Measurements from ENCODE around the gene ZNF552. TPM values are rescaled to one million over a fixed set of nuclear protein-coding genes. Genes with fewer than 3 reads are reported as not detected.

ZNF552 gene
- total RNA-seq, 1 experiment from 2014 or later, result 13.1 TPM

DNA sequence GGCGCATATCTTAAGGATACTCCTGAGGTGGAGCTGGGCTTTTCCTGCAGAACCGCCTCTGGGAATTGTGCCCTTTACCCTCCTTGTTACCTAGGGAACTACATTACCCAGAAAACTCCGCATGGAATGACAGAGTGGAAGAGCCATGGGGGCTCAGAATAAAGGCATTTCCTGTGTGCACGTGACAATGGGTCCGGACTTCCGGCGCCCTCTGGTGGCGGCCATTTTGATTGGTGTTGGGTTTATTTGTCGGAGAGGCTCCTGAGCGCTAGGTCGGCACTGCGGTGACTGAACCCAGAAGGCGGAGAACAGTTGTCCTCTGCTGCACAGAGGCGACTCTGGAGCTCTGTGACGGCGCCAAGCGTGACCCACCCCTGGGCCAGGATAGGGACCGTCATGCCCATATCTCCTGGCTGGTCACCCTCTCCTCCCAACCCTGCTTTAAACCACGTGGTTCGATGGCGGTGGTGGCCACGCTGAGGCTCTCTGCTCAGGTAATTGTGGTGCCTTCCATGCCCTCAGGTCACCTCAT lies 15.4 kb upstream of the ZNF552 start, which contains the start of gene ZNF587B (continued):
- TF ChIP-seq, protein P1, sequence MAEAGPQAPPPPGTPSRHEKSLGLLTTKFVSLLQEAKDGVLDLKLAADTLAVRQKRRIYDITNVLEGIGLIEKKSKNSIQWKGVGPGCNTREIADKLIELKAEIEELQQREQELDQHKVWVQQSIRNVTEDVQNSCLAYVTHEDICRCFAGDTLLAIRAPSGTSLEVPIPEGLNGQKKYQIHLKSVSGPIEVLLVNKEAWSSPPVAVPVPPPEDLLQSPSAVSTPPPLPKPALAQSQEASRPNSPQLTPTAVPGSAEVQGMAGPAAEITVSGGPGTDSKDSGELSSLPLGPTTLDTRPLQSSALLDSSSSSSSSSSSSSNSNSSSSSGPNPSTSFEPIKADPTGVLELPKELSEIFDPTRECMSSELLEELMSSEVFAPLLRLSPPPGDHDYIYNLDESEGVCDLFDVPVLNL (CRISPR knock-in tag; IDR thresholded peaks at IDR 0.05; ENCODE audit: borderline replicate concordance, low read depth), result no peak
- 0 out of 2 replicates have a peak, but pooled peaks have one; percentile 68 for TF ChIP-seq KAT7 (CRISPR knock-in tag; IDR thresholded peaks at IDR 0.05; ENCODE audit: borderline replicate concordance)
- TF ChIP-seq, protein P2, sequence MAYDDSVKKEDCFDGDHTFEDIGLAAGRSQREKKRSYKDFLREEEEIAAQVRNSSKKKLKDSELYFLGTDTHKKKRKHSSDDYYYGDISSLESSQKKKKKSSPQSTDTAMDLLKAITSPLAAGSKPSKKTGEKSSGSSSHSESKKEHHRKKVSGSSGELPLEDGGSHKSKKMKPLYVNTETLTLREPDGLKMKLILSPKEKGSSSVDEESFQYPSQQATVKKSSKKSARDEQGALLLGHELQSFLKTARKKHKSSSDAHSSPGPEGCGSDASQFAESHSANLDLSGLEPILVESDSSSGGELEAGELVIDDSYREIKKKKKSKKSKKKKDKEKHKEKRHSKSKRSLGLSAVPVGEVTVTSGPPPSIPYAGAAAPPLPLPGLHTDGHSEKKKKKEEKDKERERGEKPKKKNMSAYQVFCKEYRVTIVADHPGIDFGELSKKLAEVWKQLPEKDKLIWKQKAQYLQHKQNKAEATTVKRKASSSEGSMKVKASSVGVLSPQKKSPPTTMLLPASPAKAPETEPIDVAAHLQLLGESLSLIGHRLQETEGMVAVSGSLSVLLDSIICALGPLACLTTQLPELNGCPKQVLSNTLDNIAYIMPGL (CRISPR knock-in tag; IDR thresholded peaks at IDR 0.05), result no peak
- peak; percentile 63; the same call in 1 of the 2 replicates for TF ChIP-seq SP1 (CRISPR knock-in tag; conservative IDR thresholded peaks at IDR 0.05)
- no peak for TF ChIP-seq NFATC4 (CRISPR knock-in tag; IDR thresholded peaks at IDR 0.05)
- TF ChIP-seq ZNF232 (CRISPR knock-in tag; IDR thresholded peaks at IDR 0.05), result no peak
- TF ChIP-seq ZBTB21 (CRISPR knock-in tag; IDR thresholded peaks at IDR 0.05; ENCODE audit: borderline replicate concordance), result peak; percentile 43; the same call in 1 of the 2 replicates
- 0 out of 2 replicates have a peak, but pooled peaks have one; percentile 35 for TF ChIP-seq FOXP1 (CRISPR knock-in tag; IDR thresholded peaks at IDR 0.05; ENCODE audit: borderline replicate concordance)
- TF ChIP-seq, protein P3, sequence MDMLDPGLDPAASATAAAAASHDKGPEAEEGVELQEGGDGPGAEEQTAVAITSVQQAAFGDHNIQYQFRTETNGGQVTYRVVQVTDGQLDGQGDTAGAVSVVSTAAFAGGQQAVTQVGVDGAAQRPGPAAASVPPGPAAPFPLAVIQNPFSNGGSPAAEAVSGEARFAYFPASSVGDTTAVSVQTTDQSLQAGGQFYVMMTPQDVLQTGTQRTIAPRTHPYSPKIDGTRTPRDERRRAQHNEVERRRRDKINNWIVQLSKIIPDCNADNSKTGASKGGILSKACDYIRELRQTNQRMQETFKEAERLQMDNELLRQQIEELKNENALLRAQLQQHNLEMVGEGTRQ (CRISPR knock-in tag; IDR thresholded peaks at IDR 0.05), result peak; percentile 96
- TF ChIP-seq, protein P4, sequence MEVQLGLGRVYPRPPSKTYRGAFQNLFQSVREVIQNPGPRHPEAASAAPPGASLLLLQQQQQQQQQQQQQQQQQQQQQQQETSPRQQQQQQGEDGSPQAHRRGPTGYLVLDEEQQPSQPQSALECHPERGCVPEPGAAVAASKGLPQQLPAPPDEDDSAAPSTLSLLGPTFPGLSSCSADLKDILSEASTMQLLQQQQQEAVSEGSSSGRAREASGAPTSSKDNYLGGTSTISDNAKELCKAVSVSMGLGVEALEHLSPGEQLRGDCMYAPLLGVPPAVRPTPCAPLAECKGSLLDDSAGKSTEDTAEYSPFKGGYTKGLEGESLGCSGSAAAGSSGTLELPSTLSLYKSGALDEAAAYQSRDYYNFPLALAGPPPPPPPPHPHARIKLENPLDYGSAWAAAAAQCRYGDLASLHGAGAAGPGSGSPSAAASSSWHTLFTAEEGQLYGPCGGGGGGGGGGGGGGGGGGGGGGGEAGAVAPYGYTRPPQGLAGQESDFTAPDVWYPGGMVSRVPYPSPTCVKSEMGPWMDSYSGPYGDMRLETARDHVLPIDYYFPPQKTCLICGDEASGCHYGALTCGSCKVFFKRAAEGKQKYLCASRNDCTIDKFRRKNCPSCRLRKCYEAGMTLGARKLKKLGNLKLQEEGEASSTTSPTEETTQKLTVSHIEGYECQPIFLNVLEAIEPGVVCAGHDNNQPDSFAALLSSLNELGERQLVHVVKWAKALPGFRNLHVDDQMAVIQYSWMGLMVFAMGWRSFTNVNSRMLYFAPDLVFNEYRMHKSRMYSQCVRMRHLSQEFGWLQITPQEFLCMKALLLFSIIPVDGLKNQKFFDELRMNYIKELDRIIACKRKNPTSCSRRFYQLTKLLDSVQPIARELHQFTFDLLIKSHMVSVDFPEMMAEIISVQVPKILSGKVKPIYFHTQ (CRISPR knock-in tag; IDR thresholded peaks at IDR 0.05), result no peak
- TF ChIP-seq ZNF423 (CRISPR knock-in tag; IDR thresholded peaks at IDR 0.05), result no peak
- TF ChIP-seq, protein P5, sequence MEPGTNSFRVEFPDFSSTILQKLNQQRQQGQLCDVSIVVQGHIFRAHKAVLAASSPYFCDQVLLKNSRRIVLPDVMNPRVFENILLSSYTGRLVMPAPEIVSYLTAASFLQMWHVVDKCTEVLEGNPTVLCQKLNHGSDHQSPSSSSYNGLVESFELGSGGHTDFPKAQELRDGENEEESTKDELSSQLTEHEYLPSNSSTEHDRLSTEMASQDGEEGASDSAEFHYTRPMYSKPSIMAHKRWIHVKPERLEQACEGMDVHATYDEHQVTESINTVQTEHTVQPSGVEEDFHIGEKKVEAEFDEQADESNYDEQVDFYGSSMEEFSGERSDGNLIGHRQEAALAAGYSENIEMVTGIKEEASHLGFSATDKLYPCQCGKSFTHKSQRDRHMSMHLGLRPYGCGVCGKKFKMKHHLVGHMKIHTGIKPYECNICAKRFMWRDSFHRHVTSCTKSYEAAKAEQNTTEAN (CRISPR knock-in tag; IDR thresholded peaks at IDR 0.05), result peak; percentile 63; the same call in 1 of the 2 replicates
- TF ChIP-seq MYBL2 (CRISPR knock-in tag; IDR thresholded peaks at IDR 0.05), result 0 out of 2 replicates have a peak, but pooled peaks have one; percentile 51
- TF ChIP-seq, protein P6, sequence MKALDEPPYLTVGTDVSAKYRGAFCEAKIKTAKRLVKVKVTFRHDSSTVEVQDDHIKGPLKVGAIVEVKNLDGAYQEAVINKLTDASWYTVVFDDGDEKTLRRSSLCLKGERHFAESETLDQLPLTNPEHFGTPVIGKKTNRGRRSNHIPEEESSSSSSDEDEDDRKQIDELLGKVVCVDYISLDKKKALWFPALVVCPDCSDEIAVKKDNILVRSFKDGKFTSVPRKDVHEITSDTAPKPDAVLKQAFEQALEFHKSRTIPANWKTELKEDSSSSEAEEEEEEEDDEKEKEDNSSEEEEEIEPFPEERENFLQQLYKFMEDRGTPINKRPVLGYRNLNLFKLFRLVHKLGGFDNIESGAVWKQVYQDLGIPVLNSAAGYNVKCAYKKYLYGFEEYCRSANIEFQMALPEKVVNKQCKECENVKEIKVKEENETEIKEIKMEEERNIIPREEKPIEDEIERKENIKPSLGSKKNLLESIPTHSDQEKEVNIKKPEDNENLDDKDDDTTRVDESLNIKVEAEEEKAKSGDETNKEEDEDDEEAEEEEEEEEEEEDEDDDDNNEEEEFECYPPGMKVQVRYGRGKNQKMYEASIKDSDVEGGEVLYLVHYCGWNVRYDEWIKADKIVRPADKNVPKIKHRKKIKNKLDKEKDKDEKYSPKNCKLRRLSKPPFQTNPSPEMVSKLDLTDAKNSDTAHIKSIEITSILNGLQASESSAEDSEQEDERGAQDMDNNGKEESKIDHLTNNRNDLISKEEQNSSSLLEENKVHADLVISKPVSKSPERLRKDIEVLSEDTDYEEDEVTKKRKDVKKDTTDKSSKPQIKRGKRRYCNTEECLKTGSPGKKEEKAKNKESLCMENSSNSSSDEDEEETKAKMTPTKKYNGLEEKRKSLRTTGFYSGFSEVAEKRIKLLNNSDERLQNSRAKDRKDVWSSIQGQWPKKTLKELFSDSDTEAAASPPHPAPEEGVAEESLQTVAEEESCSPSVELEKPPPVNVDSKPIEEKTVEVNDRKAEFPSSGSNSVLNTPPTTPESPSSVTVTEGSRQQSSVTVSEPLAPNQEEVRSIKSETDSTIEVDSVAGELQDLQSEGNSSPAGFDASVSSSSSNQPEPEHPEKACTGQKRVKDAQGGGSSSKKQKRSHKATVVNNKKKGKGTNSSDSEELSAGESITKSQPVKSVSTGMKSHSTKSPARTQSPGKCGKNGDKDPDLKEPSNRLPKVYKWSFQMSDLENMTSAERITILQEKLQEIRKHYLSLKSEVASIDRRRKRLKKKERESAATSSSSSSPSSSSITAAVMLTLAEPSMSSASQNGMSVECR (CRISPR knock-in tag; IDR thresholded peaks at IDR 0.05; ENCODE audit: borderline replicate concordance), result no peak; the same call in 1 of the 2 replicates
- TF ChIP-seq IRF2 (CRISPR knock-in tag; IDR thresholded peaks at IDR 0.05; ENCODE audit: borderline replicate concordance, low read depth), result no peak
- TF ChIP-seq FOXK1 (CRISPR knock-in tag; IDR thresholded peaks at IDR 0.05), result no peak
- no peak for TF ChIP-seq ZNF317 (CRISPR knock-in tag; IDR thresholded peaks at IDR 0.05; ENCODE audit: borderline replicate concordance, low read depth)
- TF ChIP-seq RORB (CRISPR knock-in tag; IDR thresholded peaks at IDR 0.05), result no peak
- TF ChIP-seq, protein P7, sequence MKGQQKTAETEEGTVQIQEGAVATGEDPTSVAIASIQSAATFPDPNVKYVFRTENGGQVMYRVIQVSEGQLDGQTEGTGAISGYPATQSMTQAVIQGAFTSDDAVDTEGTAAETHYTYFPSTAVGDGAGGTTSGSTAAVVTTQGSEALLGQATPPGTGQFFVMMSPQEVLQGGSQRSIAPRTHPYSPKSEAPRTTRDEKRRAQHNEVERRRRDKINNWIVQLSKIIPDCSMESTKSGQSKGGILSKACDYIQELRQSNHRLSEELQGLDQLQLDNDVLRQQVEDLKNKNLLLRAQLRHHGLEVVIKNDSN (CRISPR knock-in tag; IDR thresholded peaks at IDR 0.05), result peak; percentile 94
- TF ChIP-seq ATF1 (CRISPR knock-in tag; IDR thresholded peaks at IDR 0.05), result no peak
- TF ChIP-seq, protein P8, sequence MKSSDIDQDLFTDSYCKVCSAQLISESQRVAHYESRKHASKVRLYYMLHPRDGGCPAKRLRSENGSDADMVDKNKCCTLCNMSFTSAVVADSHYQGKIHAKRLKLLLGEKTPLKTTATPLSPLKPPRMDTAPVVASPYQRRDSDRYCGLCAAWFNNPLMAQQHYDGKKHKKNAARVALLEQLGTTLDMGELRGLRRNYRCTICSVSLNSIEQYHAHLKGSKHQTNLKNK (CRISPR knock-in tag; IDR thresholded peaks at IDR 0.05), result no peak
- TF ChIP-seq NFYB (CRISPR knock-in tag; conservative IDR thresholded peaks at IDR 0.05; ENCODE audit: low read depth), result peak; percentile 58
- TF ChIP-seq SMAD4 (CRISPR knock-in tag; IDR thresholded peaks at IDR 0.05), result no peak
- TF ChIP-seq JAZF1 (CRISPR knock-in tag; IDR thresholded peaks at IDR 0.05), result no peak
